Fibroblast of peridontal ligament (primary cell): ENCODE data around the gene NR2F2.

Source experiments
- DNase-seq: peaks from one replicate; pipeline ENCODE4 v3.0.0-alpha.2; 2010; ENCODE audit errors: extremely low read depth

The NR2F2 gene

DNA sequence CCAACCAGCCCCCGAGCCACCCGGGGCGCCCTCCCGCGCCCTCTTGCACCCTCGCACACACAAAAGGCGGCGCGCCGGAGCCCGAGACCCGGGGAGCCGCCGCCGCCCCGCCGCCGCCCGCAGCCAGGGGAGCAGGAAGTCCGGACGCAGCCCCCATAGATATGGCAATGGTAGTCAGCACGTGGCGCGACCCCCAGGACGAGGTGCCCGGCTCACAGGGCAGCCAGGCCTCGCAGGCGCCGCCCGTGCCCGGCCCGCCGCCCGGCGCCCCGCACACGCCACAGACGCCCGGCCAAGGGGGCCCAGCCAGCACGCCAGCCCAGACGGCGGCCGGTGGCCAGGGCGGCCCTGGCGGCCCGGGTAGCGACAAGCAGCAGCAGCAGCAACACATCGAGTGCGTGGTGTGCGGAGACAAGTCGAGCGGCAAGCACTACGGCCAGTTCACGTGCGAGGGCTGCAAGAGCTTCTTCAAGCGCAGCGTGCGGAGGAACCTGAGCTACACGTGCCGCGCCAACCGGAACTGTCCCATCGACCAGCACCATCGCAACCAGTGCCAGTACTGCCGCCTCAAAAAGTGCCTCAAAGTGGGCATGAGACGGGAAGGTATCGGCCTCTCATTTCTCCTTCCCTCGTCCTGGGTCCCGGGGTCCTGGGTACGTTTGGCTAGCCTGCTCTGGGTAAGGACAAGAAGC, 1.6 kb downstream of the NR2F2 start:
- DNase-seq = peak; percentile 36

DNA sequence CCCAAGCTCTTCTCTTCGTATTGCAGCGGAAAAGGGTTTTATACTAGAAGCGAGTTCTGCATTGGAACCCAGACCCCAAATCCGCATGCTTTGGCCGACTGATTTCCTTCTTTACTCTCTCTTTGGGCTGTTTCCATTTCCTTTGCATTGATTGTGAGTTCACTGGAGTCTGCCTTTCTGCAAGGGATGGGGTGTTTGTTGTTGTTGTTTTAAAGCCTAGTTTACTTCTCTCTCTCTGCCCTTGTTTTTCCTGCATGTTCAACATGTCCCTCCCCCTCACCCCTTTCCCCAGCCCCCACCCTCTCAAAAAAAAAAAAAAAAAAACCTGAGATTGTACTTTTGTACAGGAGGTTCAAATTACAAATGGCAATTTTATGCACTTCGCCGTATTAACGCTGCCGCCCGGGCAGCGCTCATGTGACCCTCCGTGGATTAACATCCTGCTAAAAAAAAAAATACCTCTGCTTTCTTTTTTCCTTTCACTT, 2.2 kb downstream of the NR2F2 start:
- peak; percentile 44 for DNase-seq

DNA sequence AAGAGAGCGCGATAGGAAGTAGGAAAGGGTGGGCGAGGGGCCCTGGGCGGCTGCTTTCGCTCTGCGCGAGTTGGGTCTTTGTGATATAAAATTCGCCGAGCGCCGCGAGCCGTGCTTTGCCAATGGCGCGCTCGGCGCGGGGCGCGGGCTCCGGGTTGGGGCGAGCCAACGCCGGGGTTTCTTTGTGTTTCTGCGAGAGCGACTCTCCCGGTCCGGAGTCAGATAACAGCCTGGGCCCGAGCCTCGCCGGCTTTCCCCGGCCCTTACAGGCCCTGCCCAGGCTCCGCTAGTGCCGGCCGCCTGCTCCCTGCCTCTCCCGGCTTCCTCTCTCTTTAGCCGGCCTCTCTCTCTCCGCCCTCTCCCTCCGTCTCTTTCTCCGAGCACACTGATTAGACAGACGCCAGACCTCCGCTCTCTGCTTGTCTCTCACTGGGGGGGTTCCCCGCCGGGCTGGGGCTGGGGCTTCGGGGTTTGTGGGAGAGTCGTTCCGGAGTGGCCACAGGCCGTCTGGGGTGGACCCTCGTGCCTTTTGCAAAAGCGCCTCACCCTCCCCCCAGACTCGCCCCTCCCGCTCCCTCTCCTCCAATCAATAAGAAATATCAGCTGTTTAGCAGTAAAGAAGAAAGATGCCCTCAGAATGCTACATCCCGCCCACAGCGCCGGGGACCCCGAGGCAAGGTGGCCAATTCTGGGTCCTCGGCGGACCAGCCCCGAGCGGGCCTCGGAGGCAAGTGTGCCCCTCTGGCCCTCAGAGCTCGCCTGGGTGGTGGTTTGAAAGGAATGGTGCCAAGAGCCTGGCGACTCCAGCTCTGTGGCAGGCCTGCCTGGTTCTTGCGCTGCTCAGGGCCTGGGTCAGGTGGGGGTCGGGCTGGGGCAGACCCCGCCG, 2.9 kb downstream of the NR2F2 start:
- DNase-seq = peak; percentile 41

DNA sequence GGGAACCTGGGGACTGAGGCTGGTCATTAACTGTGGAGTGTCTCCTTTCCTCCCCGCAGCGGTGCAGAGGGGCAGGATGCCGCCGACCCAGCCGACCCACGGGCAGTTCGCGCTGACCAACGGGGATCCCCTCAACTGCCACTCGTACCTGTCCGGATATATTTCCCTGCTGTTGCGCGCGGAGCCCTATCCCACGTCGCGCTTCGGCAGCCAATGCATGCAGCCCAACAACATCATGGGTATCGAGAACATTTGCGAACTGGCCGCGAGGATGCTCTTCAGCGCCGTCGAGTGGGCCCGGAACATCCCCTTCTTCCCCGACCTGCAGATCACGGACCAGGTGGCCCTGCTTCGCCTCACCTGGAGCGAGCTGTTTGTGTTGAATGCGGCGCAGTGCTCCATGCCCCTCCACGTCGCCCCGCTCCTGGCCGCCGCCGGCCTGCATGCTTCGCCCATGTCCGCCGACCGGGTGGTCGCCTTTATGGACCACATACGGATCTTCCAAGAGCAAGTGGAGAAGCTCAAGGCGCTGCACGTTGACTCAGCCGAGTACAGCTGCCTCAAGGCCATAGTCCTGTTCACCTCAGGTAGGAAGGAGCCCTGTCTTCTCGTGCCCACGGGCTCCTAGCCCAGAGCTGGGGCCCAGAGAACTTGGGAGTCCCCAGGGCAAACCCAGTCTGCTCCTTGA, 3.7 kb downstream of the NR2F2 start:
- DNase-seq = peak; percentile 17

DNA sequence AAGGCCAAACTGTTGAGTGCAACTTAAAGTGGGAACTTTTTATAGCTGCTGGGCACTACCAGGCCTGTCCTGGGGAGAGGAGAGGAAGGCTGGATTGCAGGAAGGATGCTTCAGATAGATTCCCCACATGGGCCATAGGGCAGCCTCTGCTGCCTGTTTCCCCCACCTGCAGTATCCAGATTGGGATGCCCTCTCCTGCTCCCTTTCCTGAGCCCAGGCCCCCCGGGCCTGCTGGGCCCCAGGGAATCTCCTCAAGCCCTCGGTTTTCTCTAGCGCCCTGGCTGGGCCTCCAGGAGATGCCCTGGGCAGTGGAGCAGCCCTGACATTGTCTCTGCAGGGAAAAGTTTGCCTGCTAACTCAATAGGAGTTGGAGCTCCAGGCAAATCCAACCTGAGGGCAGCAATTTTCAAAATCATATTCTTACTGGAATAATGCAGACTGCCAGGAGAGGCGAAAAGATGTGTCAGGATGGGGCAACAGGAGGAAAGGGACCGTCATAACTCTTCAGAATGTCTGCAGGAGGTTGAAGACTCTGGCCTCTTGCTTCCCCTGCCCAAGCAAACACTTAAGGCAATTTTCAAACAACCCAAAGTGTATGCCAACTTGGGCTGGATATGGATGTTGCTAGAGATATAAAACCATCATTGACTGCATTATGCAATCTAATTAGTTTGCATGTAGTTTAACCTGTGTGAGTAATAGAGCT, 4.4 kb downstream of the NR2F2 start:
- DNase-seq = peak; percentile 25

DNA sequence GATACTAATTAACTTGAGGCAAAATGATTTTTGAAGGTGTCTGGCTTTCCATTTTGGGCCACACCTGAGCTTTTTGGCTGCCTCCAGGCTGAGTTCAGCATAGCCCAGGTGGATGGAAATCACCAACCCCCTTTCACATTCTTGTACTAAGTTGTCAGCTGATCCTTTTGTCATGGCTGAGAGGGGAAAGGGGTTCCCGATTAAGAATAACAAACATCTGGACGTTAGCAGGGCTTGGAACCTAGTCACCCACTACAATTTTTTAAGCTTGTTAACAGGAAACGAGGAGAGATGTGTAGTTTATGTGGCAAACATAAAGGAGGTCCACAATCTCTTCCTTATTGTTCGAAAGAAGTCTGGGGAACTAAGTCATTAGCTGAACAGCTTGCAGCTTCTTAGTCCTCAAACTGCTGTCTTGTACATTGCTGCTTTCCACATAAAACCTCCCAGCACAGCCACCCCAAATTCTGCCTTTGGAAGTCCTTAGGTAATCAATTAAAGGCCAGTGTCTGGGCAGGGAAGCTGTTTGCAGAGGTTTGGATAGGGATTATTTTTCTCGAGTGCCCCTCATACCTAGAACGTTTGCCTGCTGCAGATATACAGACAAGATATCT, 5.0 kb downstream of the NR2F2 start:
- peak; percentile 30 for DNase-seq

DNA sequence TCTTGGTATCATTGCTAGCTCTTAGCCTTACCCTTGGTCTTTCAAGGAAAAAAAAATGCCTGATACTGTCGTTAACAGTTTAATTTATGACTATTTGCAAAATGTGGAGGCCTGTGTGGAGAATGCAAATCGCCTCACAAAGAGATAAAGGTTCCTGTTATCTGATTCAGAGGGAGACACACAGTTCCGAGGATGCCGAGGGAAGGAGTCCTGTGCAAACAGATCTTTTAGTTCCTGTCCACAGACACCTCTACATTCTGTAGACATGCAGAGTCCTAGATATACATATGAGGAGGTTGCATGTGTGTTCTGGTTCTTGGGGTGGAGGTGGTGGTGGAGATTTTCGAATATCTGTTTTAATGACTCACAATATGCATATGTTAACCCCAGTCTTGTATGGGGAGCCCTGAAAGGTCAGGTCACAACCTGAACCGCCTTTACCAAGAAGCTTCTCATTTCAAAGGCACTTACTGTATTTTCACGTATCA, 5.7 kb downstream of the NR2F2 start:
- peak; percentile 28 for DNase-seq

DNA sequence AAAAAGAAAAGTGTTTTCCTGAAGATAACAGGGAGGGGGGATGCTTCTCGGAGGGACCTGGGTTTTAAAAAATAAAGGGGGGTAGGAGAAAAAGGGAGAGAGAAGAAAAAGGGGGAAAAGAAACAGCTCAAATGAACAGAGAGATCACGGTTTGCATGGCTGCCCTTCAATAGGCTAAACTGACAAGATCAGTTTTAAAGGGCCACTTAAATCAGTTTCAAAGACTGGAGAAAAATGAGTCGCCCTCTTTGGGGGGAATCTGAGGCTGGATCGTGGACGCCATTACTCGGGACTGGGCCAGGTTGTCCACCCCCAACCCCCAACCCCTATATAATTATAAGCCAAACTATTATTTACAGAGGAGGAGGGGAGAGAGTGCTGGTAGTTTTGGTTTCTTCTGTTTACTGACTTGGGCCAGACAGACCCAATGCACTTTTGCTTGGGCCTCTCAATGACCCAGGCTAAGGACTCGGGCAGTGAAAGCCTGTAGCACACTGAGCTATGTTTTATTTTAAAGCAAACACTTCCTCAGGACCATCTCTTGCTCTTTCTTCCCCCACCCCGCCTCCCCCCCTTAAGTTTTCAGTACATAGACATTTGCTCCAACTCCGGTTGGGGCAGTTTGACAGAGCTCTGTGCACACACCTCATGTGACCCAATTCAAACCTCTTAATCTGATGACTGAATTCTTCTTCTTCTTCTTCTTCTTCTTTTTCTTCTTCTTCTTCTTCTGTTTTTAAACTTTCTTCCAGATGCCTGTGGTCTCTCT, 6.3 kb downstream of the NR2F2 start:
- DNase-seq = peak; percentile 49

DNA sequence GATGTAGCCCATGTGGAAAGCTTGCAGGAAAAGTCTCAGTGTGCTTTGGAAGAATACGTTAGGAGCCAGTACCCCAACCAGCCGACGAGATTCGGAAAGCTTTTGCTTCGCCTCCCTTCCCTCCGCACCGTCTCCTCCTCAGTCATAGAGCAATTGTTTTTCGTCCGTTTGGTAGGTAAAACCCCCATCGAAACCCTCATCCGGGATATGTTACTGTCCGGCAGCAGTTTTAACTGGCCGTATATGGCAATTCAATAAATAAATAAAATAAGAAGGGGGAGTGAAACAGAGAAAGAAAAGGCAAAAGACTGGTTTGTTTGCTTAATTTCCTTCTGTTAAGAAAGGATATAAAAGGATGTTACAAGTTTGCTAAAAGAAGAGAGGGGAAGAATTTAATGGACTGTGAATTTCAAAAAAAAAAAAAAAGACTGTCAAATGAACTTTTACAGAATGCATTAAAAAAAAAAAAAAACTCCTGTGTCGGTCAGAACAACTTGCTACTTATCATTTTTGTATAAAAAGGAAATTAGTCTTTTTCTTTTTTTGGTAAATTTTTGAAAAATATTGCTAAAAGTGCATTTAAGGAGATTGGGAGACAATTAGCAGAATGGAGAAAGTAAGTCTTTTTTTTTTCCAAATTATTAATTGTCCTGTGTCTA, 7.0 kb downstream of the NR2F2 start:
- DNase-seq = peak; percentile 42

DNA sequence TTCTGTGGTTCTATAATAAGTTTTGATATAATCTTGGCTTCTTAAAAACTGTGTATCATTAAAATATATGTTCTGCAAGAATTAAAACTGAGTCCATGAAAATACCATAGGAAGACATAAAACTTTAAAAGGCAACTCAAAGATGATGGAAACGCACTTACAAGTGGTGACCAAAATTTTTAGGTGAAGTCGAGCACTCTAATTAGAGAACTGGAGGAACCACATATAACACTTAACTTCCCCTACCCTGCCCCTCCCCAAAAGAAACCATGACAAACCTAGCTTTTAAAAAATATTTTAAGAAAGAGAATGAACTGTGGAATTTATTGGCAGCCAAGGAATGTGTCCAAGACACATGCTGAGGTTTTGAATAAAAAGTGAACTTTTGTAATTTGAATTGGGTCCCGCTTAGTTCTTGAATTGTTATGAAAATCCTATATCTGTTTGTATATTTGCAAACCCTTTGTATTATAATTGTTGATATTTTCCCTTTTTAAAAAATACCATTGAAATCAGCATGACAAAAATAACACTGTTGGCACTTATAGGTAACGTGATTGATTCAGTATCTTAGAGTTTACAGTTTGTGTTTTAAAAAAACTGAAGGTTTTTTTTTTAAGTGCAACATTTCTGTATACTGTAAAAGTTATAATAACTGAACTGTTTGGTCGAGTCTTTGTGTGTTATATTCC, 7.7 kb downstream of the NR2F2 start:
- peak; percentile 51 for DNase-seq

DNA sequence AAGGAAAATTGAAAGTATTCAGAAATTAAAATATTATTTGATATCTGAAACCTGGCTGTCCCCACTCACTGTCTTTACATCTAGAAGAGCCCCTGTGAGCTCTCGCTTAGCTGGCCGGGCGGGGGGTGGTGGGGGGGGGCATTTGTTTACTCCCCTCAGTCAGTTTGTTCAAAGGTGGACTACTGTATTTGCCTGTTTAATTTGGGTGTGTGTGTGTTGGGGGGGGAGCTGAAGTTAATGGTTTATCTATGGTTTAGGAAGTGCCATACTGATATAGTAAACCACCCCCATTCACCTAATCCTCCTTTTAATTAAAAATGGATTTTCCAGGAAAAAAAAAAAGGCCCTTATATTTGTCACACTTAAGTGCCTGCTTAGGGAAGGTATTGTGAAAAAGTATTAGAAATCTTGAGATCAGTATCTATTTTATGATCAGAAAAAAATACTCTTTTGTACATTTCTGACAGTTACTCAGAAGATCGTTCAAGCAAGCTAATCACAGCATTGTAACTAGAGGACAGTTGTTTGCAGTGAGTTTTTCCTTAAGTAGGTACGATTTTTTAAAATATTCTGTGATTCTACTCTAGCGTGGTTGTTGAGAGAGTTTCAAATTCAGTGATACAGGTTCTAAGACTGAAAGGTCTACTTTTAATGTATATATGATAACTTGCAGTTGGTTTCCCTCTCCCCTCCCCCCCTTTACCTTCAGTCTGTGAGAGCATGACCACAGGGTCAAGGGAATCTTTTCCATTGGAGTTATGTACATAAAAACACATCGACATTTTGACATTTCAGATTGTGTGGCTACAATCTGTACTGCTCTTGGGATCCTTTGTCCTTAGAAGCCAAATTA, 8.5 kb downstream of the NR2F2 start:
- DNase-seq = peak; percentile 47

DNA sequence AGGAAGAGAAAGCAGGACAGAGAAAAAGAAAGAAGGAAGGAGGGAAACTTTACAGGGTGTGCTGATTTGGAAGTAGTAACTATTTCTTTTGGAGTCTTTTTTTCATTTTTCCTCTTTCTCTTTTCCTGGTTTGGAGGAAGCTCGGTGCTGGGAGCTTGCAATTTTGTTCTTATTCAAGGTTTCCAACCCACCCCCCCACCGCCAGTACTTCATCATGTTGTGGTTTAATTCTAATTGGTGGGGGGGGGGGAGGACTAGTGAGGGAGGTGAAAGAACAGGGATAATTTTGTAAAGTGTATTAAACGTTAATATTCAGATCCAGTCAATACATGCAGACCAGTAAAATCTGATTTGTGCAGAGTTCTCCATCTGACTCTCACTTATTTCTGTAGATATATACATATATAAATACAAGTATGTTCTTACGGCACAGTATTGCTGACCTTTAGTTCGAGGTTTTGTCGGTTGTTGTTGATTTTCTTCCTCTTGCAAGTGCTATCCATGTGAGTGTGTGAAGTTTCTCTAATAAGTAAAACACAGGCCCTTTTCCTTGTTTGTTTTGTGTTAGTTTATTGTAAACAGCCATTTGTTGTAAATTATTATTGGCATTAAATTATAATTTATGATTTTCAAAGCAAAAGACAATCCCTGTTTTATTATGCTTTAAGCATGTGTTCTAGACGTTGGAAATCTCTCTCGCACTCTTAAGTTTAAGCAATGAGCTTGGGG, 9.3 kb downstream of the NR2F2 start:
- DNase-seq = peak; percentile 49

DNA sequence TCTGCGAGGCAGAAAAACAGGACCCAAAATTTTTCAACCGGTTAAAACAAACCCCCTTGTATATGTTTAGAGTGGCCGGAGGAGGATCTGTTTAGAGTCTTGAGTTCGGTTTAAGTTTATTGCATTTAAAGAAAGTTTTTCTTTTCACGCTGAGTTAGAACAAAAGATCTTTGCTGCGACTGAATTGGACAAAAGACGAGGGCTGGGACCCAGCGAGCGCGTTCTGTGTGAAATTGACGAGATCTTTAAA, 9.8 kb downstream of the NR2F2 start:
- DNase-seq = no peak

DNA sequence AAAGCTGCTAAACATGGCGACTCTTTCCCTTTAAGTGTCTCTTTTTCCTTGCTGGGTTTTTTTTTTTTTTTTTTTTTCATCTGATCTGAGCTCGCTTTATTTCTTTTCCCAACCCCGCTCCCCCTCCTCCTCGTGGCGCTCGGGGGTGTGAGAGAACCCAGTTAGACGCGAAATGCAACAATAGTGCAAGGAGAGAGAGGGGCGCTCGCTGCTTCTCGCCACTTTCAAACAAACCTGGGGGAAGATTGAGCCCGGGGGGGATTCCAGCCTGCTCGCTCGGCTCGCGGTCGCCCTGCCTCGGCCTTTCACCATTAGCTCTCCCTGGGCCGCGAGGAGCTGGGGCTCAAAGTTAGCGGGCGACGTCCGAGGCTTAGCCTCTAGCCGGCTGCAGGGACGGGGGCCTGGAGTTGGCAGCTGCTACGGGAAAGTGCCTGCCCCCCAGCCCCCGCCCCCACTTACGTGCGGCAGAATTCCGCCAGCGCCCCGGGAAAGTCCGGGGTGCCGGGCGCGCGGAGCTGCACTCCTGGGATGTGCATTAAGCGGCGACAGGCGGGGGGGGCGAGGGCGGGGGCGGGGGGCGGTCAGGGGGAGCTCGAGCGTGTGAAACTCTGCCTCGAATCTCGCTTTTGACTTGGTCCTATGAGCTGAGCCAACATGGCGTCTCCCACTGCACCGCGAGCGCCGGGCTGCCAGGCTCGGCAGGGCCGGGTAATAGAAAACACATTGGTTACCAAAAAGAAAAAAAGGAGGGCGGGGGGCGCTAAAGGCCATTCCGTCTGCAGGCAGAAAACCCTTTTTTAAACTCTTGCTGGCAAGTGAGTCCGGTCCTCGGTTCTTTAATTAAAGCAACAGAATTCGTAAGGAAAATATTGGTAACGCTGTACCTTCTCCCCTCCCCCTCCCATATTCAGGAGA, 10.4 kb downstream of the NR2F2 start:
- DNase-seq = peak; percentile 72

DNA sequence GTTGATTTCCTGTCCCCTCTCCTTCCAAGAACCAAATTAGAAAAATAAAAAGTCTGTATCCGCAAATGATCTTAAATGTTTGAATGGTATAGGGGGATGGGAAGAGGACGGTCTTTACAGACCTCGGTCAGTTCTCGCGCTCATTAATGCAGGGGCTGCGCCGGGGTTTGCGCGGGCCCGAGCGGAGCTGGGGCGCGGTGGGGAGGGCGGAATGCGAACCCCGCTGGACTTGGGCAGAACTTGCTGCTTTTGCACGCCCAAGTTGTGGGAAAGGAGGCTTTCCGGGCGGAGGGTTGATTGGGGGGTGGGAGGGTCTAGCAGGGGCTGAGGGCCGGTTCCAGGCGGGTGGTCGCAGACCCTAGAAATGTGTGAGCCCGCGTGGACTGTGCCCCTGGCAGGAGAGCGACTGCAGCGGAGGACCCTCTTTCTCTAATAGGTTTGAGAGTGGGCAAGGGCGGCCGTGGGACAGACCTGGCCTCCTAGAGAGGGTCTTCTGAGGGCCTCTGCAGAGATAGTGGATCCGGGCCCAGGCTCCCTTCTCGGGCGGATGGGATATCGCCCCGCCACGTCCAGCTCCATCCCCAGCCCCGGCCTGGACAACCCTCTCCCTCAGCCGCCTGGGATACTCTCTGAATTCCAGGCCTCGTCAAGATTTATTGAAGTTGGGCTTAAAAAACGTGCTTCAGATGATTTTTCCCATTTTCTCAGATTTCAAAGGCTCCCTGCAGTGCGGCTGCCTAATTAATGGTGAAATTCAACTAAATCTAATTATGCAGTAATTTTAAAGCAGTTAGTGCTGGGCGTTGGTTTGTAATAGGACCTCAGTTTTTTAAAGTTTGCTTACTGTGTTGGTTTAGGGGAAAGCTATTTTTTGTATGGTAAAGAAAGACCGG, 11.3 kb downstream of the NR2F2 start:
- no peak for DNase-seq
